Measurements from ENCODE around the gene CST9. TPM values are rescaled to one million over a fixed set of nuclear protein-coding genes. Genes with fewer than 3 reads are reported as not detected.
"Not testable (repeated sequence)": the region's sequence is repeated elsewhere in the genome, so short reads cannot be mapped to it uniquely, and the experiment has no call there.

Gene CST9
- total RNA-seq, 1 donor from 2014 or later: not detected

- H3K27me3 Mint-ChIP-seq (ENCODE audit: unreplicated experiment): peaks cover 4% of the 10 kb centered on the region
- no peak for TF ChIP-seq CTCF (IDR thresholded peaks at IDR 0.05; ENCODE audit: partially characterized antibody, unreplicated experiment)
- no peak overlapping the region for H3K4me3 Mint-ChIP-seq (ENCODE audit: unreplicated experiment)
- peaks cover 5% of the 10 kb centered on the region for H3K36me3 Mint-ChIP-seq (ENCODE audit: unreplicated experiment)
- peaks cover 15% of the 10 kb centered on the region for H3K4me1 Mint-ChIP-seq (ENCODE audit: low read depth, unreplicated experiment)
- DNase-seq: no peak
- no peak overlapping the region for H3K27ac Mint-ChIP-seq (ENCODE audit: unreplicated experiment)
- peaks cover 2% of the 10 kb centered on the region for H3K9me3 Mint-ChIP-seq (ENCODE audit: unreplicated experiment)
These were observed 18.1 kb upstream of the CST9 start for GRCh38 chr20:23623666-23624323.

- H3K4me3 Mint-ChIP-seq (ENCODE audit: unreplicated experiment): peak overlapping the region; percentile 68
- DNase-seq: peak; percentile 71
- no peak for TF ChIP-seq CTCF (IDR thresholded peaks at IDR 0.05; ENCODE audit: partially characterized antibody, unreplicated experiment)
These were observed 17.2 kb upstream of the CST9 start for GRCh38 chr20:23622839-23623343.

GRCh38 chr20:23622401-23622800 is 16.7 kb upstream of the CST9 start:
- H3K9me3 Mint-ChIP-seq (ENCODE audit: unreplicated experiment); H3K4me1 Mint-ChIP-seq (ENCODE audit: low read depth, unreplicated experiment); DNase-seq; H3K36me3 Mint-ChIP-seq (ENCODE audit: unreplicated experiment); H3K4me3 Mint-ChIP-seq (ENCODE audit: unreplicated experiment); H3K27me3 Mint-ChIP-seq (ENCODE audit: unreplicated experiment): not testable (repeated sequence)
- peak overlapping the region; percentile 94 for H3K27ac Mint-ChIP-seq (ENCODE audit: unreplicated experiment)

More at GRCh38 chr20:23622839-23623343, 17.2 kb upstream of the CST9 start:
- Mint-ChIP-seq H3K27me3 (ENCODE audit: unreplicated experiment) (peaks cover 4% of the 10 kb centered on the region), H3K9me3 (ENCODE audit: unreplicated experiment) (peaks cover 4% of the 10 kb centered on the region), H3K4me1 (ENCODE audit: low read depth, unreplicated experiment) (peaks cover 8% of the 10 kb centered on the region), H3K27ac (ENCODE audit: unreplicated experiment) (peak overlapping the region; percentile 94), H3K36me3 (ENCODE audit: unreplicated experiment) (peaks cover 5% of the 10 kb centered on the region)

GRCh38 chr20:23620670-23621386 is 15.1 kb upstream of the CST9 start:
- H3K27ac Mint-ChIP-seq (ENCODE audit: unreplicated experiment); DNase-seq; H3K4me1 Mint-ChIP-seq (ENCODE audit: low read depth, unreplicated experiment); H3K4me3 Mint-ChIP-seq (ENCODE audit: unreplicated experiment); H3K9me3 Mint-ChIP-seq (ENCODE audit: unreplicated experiment); H3K27me3 Mint-ChIP-seq (ENCODE audit: unreplicated experiment); H3K36me3 Mint-ChIP-seq (ENCODE audit: unreplicated experiment): not testable (repeated sequence)

GRCh38 chr20:23614163-23614562 is 8.4 kb upstream of the CST9 start:
- no peak overlapping the region for H3K4me3 Mint-ChIP-seq (ENCODE audit: unreplicated experiment)
- no peaks in the 10 kb centered on the region for H3K36me3 Mint-ChIP-seq (ENCODE audit: unreplicated experiment)
- peaks cover 2% of the 10 kb centered on the region for H3K27me3 Mint-ChIP-seq (ENCODE audit: unreplicated experiment)
- H3K9me3 Mint-ChIP-seq (ENCODE audit: unreplicated experiment): peaks cover 1% of the 10 kb centered on the region
- DNase-seq: no peak
- no peak overlapping the region for H3K27ac Mint-ChIP-seq (ENCODE audit: unreplicated experiment)
- no peak for TF ChIP-seq CTCF (IDR thresholded peaks at IDR 0.05; ENCODE audit: partially characterized antibody, unreplicated experiment)
- H3K4me1 Mint-ChIP-seq (ENCODE audit: low read depth, unreplicated experiment): no peaks in the 10 kb centered on the region

GRCh38 chr20:23613676-23614075 is 8.0 kb upstream of the CST9 start:
- Mint-ChIP-seq H3K4me1 (ENCODE audit: low read depth, unreplicated experiment) (no peaks in the 10 kb centered on the region), H3K36me3 (ENCODE audit: unreplicated experiment) (no peaks in the 10 kb centered on the region), H3K27ac (ENCODE audit: unreplicated experiment) (no peak overlapping the region), H3K4me3 (ENCODE audit: unreplicated experiment) (no peak overlapping the region), H3K9me3 (ENCODE audit: unreplicated experiment) (peaks cover 1% of the 10 kb centered on the region), H3K27me3 (ENCODE audit: unreplicated experiment) (no peaks in the 10 kb centered on the region)
- no peak for TF ChIP-seq CTCF (IDR thresholded peaks at IDR 0.05; ENCODE audit: partially characterized antibody, unreplicated experiment)
- no peak for DNase-seq

Data from glutamatergic neuron (in vitro differentiated cells).